Skeletal muscle satellite cell (primary cell): ENCODE results near the gene STH.

ENCODE experiments used
- H3K27me3 ChIP-seq: 2 replicates; pipeline ENCODE4 v1.7.0; 2013; ENCODE audit warnings: low read length; ENCODE audit not compliant: control insufficient read depth, insufficient read depth
- H3K36me3 ChIP-seq: 2 replicates; pipeline ENCODE4 v1.7.0; 2013; ENCODE audit warnings: mild to moderate bottlenecking, control low read depth, low read length; ENCODE audit not compliant: insufficient read depth
- H3K4me1 ChIP-seq: 2 replicates; pipeline ENCODE4 v1.7.0; 2013; ENCODE audit warnings: low read length; ENCODE audit not compliant: control insufficient read depth, insufficient read depth
- H3K4me2 ChIP-seq: 2 replicates; pipeline ENCODE4 v1.7.0; 2013; ENCODE audit warnings: mild to moderate bottlenecking, low read length
- H3K4me3 ChIP-seq: 2 replicates; pipeline ENCODE4 v1.7.0; 2013; ENCODE audit warnings: low read length
- H3K9ac ChIP-seq: 2 replicates; pipeline ENCODE4 v1.7.0; 2013; ENCODE audit warnings: mild to moderate bottlenecking, low read depth, low read length, moderate library complexity
- H3K9me3 ChIP-seq: replicated peaks from 2 replicates; pipeline ENCODE4 v1.7.0; 2013; ENCODE audit warnings: mild to moderate bottlenecking, control low read depth, low read length

STH gene

DNA sequence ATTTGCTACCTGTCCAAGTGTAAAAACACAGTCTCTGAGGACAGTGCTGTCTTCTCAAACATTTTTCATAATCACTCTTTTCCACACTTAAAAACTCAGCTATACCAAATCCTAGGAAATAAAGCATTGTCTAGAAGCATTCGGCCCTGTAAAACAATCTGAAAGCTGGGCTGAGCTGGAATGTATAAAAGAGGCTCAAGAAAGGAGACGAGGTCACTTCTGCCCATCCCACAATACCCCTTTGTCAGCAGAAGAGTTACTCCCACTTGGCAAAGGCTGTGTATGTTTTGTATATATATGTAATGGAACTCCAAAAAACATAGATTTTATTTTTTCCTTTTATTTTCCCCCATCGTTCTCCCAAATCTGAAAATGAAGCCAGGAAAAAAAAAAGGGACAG, 43.9 kb downstream of the STH start:
- Histone ChIP-seq H3K36me3 (peaks cover 74% of the 10 kb centered on the region), H3K4me3 (no peak overlapping the region), H3K9me3 (no peaks in the 10 kb centered on the region), H3K9ac (no peak overlapping the region), H3K27me3 (no peaks in the 10 kb centered on the region), H3K4me2 (no peak overlapping the region), H3K4me1 (no peaks in the 10 kb centered on the region)

DNA sequence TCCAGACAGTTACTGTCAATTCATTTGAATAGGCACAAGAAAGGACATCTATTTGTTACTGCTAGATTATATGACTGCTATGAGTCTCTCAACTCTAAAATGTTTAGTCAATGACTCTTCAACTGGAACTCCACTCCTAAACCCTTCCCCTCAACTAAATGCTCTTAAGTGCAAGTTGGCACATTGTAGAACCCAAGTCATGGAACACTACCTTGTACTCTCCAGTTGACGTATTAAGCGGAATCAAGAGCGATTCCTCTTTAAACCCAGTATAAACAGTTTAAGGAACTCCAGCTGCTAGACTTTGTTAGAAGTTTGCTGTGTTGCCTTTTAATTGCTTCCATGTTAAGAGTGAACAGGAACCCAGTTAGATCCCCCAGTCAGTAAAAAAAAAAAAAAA, 44.6 kb downstream of the STH start:
- no peak overlapping the region for H3K9ac ChIP-seq
- peaks cover 74% of the 10 kb centered on the region for H3K36me3 ChIP-seq
- no peaks in the 10 kb centered on the region for H3K9me3 ChIP-seq
- H3K4me1 ChIP-seq: no peaks in the 10 kb centered on the region
- no peaks in the 10 kb centered on the region for H3K27me3 ChIP-seq
- no peak overlapping the region for H3K4me3 ChIP-seq
- no peak overlapping the region for H3K4me2 ChIP-seq

- Histone ChIP-seq H3K36me3 (peaks cover 71% of the 10 kb centered on the region), H3K9ac (no peak overlapping the region), H3K4me3 (no peak overlapping the region), H3K27me3 (no peaks in the 10 kb centered on the region), H3K9me3 (no peaks in the 10 kb centered on the region), H3K4me2 (no peak overlapping the region), H3K4me1 (no peaks in the 10 kb centered on the region)
Observed at GRCh38 chr17:46044286-46044928, 45.4 kb downstream of the STH start.

DNA sequence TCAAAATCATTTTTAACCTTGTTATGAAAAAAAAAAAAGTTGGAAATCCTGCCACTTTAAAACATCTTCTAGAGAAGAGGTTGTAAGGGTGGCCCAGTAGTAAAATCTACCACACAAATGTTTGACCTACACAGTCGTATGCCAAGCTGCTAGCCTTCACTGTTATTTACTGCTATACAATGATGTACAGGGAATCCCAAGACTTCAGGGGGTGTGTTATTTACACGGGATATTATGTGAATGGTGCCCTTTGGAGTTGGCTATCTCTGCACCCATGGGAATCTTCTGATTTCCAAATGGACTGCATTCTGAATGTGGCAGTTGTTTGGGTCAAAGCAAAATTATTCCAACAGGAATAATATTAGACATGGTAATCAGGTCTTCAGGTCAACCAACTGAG, 45.9 kb downstream of the STH start:
- Histone ChIP-seq H3K4me1 (no peaks in the 10 kb centered on the region), H3K27me3 (no peaks in the 10 kb centered on the region), H3K36me3 (peaks cover 69% of the 10 kb centered on the region), H3K4me2 (no peak overlapping the region), H3K9me3 (no peaks in the 10 kb centered on the region), H3K4me3 (no peak overlapping the region), H3K9ac (no peak overlapping the region)

- no peak overlapping the region for H3K9ac ChIP-seq
- H3K27me3 ChIP-seq: no peaks in the 10 kb centered on the region
- H3K9me3 ChIP-seq: no peaks in the 10 kb centered on the region
- no peak overlapping the region for H3K4me2 ChIP-seq
- peaks cover 71% of the 10 kb centered on the region for H3K36me3 ChIP-seq
- no peaks in the 10 kb centered on the region for H3K4me1 ChIP-seq
- H3K4me3 ChIP-seq: no peak overlapping the region
Observed at GRCh38 chr17:46045639-46046038, 46.6 kb downstream of the STH start.

DNA sequence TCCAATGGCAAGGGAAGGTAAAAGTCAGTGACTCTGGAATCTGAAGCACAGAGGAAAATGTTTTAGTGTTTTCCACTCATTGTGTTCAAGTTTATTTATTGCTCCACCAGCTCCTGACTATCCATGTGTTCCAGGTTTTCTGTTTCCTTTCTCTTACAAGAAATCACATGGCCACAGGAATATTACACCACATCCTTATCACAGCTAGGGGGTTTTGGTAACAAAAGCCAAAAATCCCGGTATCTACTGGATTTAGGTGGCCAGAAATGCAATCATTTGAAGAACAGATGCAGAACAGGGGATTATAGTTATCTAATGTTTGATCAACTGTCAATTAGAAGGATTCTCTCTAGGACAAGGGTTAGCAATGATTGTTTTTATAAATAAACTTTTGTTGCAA, 47.9 kb downstream of the STH start:
- Histone ChIP-seq H3K4me1 (peaks cover 4% of the 10 kb centered on the region), H3K4me2 (no peak overlapping the region), H3K36me3 (peaks cover 76% of the 10 kb centered on the region), H3K4me3 (no peak overlapping the region), H3K27me3 (no peaks in the 10 kb centered on the region), H3K9me3 (no peaks in the 10 kb centered on the region), H3K9ac (no peak overlapping the region)

GRCh38 chr17:46047398-46047797, 48.3 kb downstream of the STH start:
- H3K9me3 ChIP-seq: no peaks in the 10 kb centered on the region
- H3K4me2 ChIP-seq: no peak overlapping the region
- H3K4me1 ChIP-seq: peaks cover 4% of the 10 kb centered on the region
- peaks cover 72% of the 10 kb centered on the region for H3K36me3 ChIP-seq
- H3K27me3 ChIP-seq: no peaks in the 10 kb centered on the region
- no peak overlapping the region for H3K9ac ChIP-seq
- no peak overlapping the region for H3K4me3 ChIP-seq

GRCh38 chr17:46047856-46048255, 48.8 kb downstream of the STH start:
- H3K27me3 ChIP-seq: no peaks in the 10 kb centered on the region
- H3K4me2 ChIP-seq: no peak overlapping the region
- H3K9ac ChIP-seq: no peak overlapping the region
- peaks cover 4% of the 10 kb centered on the region for H3K4me1 ChIP-seq
- H3K9me3 ChIP-seq: no peaks in the 10 kb centered on the region
- H3K4me3 ChIP-seq: no peak overlapping the region
- H3K36me3 ChIP-seq: peaks cover 68% of the 10 kb centered on the region
